ENCODE data around the gene FLNA. TPM values are rescaled to one million over a fixed set of nuclear protein-coding genes. Genes with fewer than 3 reads are reported as not detected.
"Not testable (repeated sequence)": the region's sequence is repeated elsewhere in the genome, so short reads cannot be mapped to it uniquely, and the experiment has no call there.

FLNA gene
- total and polyA plus RNA-seq, 10 of the 15 experiments (the other 5 are each of a cell fraction or from before 2014, with no cell fraction given) = 5.1 to 643 (median 171) TPM

GRCh38 chrX:154348114-154348531 lies 26.3 kb downstream of the FLNA start (continued):
- TF ChIP-seq SREBF1 (IDR thresholded peaks at IDR 0.05; ENCODE audit: low read length) = no peak
- TF ChIP-seq PML (IDR thresholded peaks at IDR 0.05; ENCODE audit: low read length) = no peak
- TF ChIP-seq FOS (IDR thresholded peaks at IDR 0.05; ENCODE audit: borderline replicate concordance, extremely low read depth, insufficient read length) = no peak

DNA sequence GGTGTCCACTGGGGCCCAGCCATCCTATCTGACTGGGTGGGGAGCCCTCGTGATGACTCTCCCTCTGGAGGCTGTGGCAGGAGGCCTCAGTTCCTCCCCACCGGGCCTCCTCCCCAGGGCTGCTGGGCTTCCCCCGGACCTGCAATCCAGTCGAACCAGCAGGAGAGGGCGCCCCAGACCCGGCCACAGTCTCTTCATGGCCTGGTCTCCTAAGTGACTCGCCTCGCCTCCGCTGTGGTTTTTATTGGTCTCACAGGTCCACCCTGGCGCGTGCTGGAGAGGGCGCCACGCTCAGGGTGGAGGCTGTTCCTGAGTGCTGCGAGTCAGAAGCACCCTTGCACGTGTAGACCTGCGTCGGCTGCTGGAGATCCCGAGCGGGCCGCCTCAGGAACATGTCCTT lies 30.8 kb downstream of the FLNA start:
- H3K36me3 ChIP-seq (ENCODE audit: control insufficient read depth in 2 of 2, insufficient read depth in 2 of 2, low read length in 1 of 2); H3K9me3 ChIP-seq (replicated peaks; ENCODE audit: control insufficient read depth, insufficient read depth, low read length); BruUV-seq (replicated peaks); intact Hi-C loops (cut with micrococcal nuclease; ENCODE audit: unreplicated experiment); in situ Hi-C loops (cut with MboI); DNase-seq (ENCODE audit: low read depth, low spot score); H3K27ac ChIP-seq (ENCODE audit: control insufficient read depth, insufficient read depth); H3K4me1 ChIP-seq (ENCODE audit: control insufficient read depth, insufficient read depth, low read length); H3K27me3 ChIP-seq (replicated peaks in 1 of 2; ENCODE audit: control insufficient read depth in 2 of 2, insufficient read depth in 2 of 2, low read length in 1 of 2); H3K9ac ChIP-seq (ENCODE audit: control insufficient read depth, insufficient read depth, low read length); CTCF ChIA-PET; H2AFZ ChIP-seq (ENCODE audit: control insufficient read depth, low read depth, low read length); H3K4me3 ChIP-seq; H3K79me2 ChIP-seq (ENCODE audit: control insufficient read depth, insufficient read depth, low read length); POLR2A ChIA-PET; RAD21 ChIA-PET (ENCODE audit: unreplicated experiment); H4K20me1 ChIP-seq (ENCODE audit: control insufficient read depth, insufficient read depth); SMC1A ChIA-PET (ENCODE audit: uncharacterized antibody, unreplicated experiment); H3K4me2 ChIP-seq (ENCODE audit: control insufficient read depth, insufficient read depth): not testable (repeated sequence)
- WGBS (ENCODE audit: insufficient coverage, insufficient replicate concordance, low lambda C conversion rate, missing lambda C conversion rate) = no CpG with 5 or more reads among the region's 20 CpGs
- ATAC-seq (peak; percentile 58), FAIRE-seq (peak; percentile 97)

DNA sequence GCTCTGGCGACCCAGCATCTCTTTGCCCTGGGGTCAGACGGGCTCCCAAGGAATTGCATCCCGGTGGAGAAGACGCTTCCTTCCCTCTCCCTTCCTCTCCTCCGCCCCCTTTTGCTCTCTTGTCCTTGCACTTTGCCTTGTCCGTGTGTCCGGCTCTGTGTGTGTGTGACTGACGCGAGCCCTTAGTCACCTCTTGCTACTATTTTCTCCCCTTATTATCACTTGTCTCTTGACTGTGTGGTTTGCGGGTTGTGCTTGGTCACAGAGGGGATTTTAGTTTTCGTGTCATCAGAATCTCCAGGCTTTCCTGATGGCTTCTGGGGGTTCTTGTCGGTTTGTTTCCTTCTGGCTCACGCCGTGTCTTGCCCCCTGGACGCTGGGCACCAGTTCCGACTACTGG lies 31.4 kb downstream of the FLNA start:
- WGBS (ENCODE audit: insufficient coverage, insufficient replicate concordance, low lambda C conversion rate, missing lambda C conversion rate) = no CpG with 5 or more reads among the region's 16 CpGs
- not testable (repeated sequence) for BruUV-seq (replicated peaks)

DNA sequence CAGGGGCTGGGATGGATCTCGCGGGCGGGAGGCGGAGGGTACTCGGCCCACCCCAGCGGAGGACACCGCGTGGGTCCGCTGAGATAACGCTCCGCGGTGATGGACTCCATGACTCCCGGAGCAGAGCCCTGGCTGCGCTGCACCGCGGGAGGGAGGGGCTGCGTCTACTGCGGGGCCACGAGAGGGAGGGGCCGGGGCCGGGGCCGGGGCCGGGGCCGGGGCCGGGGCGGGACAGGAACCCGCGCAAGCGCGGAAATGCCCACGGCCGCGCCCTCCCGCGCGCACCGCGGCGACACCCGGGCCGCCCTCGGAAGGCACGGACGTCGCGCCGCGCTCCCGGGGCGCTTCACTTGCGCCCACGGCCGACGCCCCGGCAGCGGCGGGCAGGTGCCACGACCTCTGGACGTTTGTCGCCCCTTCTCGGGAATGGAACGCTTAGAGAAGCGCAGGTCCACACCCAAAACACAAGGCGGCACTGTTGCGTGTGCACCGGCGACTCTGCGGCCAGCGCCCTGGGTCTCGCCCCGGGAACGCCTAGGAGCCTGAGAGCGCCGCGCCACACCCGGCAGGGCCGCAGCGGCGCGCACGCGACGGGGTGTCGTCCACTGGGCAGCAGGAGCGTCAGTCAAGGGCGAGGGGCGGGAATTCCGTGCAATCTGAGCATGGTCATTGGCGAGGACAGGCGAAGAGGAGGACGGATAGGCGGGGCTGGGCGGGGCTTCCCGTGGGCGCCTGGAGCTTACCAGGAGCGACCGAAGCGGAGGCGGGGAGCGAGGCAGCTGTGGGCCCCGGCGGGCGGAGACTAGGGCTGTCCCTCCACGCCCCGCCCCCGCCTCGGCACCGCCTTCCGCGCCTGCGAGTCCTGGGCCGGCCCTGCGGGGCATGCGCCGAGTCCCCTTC lies 32.8 kb downstream of the FLNA start:
- POLR2A ChIA-PET; in situ Hi-C loops (cut with MboI); CTCF ChIA-PET; BruUV-seq (replicated peaks); H3K36me3 ChIP-seq (ENCODE audit: control insufficient read depth in 2 of 2, insufficient read depth in 2 of 2, low read length in 1 of 2); intact Hi-C loops (cut with micrococcal nuclease; ENCODE audit: unreplicated experiment); H3K27ac ChIP-seq (ENCODE audit: control insufficient read depth, insufficient read depth); SMC1A ChIA-PET (ENCODE audit: uncharacterized antibody, unreplicated experiment); H4K20me1 ChIP-seq (ENCODE audit: control insufficient read depth, insufficient read depth); H2AFZ ChIP-seq (ENCODE audit: control insufficient read depth, low read depth, low read length); H3K79me2 ChIP-seq (ENCODE audit: control insufficient read depth, insufficient read depth, low read length); H3K4me3 ChIP-seq; DNase-seq (ENCODE audit: low read depth, low spot score); H3K4me2 ChIP-seq (ENCODE audit: control insufficient read depth, insufficient read depth); H3K9me3 ChIP-seq (replicated peaks; ENCODE audit: control insufficient read depth, insufficient read depth, low read length); H3K9ac ChIP-seq (ENCODE audit: control insufficient read depth, insufficient read depth, low read length); H3K4me1 ChIP-seq (ENCODE audit: control insufficient read depth, insufficient read depth, low read length); H3K27me3 ChIP-seq (replicated peaks in 1 of 2; ENCODE audit: control insufficient read depth in 2 of 2, insufficient read depth in 2 of 2, low read length in 1 of 2); RAD21 ChIA-PET (ENCODE audit: unreplicated experiment): not testable (repeated sequence)
- FAIRE-seq = peak; percentile 98
- 0% methylated on average over 5 of the region's 115 CpGs for WGBS (ENCODE audit: insufficient coverage, insufficient replicate concordance, low lambda C conversion rate, missing lambda C conversion rate)
- peak; percentile 75 for ATAC-seq

More for the DNA sequence above, 31.4 kb downstream of the FLNA start:
- H2AFZ ChIP-seq (ENCODE audit: control insufficient read depth, low read depth, low read length); H3K27me3 ChIP-seq (replicated peaks in 1 of 2; ENCODE audit: control insufficient read depth in 2 of 2, insufficient read depth in 2 of 2, low read length in 1 of 2); H3K4me1 ChIP-seq (ENCODE audit: control insufficient read depth, insufficient read depth, low read length); SMC1A ChIA-PET (ENCODE audit: uncharacterized antibody, unreplicated experiment); H3K79me2 ChIP-seq (ENCODE audit: control insufficient read depth, insufficient read depth, low read length); CTCF ChIA-PET; H3K36me3 ChIP-seq (ENCODE audit: control insufficient read depth in 2 of 2, insufficient read depth in 2 of 2, low read length in 1 of 2); POLR2A ChIA-PET; in situ Hi-C loops (cut with MboI); H3K4me3 ChIP-seq; RAD21 ChIA-PET (ENCODE audit: unreplicated experiment); intact Hi-C loops (cut with micrococcal nuclease; ENCODE audit: unreplicated experiment); H3K27ac ChIP-seq (ENCODE audit: control insufficient read depth, insufficient read depth); H3K9me3 ChIP-seq (replicated peaks; ENCODE audit: control insufficient read depth, insufficient read depth, low read length); DNase-seq (ENCODE audit: low read depth, low spot score); H3K4me2 ChIP-seq (ENCODE audit: control insufficient read depth, insufficient read depth); H3K9ac ChIP-seq (ENCODE audit: control insufficient read depth, insufficient read depth, low read length); H4K20me1 ChIP-seq (ENCODE audit: control insufficient read depth, insufficient read depth): not testable (repeated sequence)
- FAIRE-seq (peak; percentile 99), ATAC-seq (peak; percentile 52)

Data from GM12878 (cell line).